Endothelial cell of umbilical vein (primary cell): ENCODE data around the gene TBX19. TPM values are rescaled to one million over a fixed set of nuclear protein-coding genes. Genes with fewer than 3 reads are reported as not detected.

Source experiments
- BruUV-seq: library from RNA; stranded (reverse); fragments of 400-500 nt; replicated peaks from 2 replicates; lab custom pipeline; 2021; lab: Mats Ljungman, UMichigan
- CTCF ChIA-PET: fragments of 300-600, 350-600 bp; sonication (Branson Sonifier 250); formaldehyde crosslinking; loops from one replicate; lab custom pipeline; 2021; ENCODE audit warnings: antibody characterized with exemption, inconsistent platforms; lab: Charles Lee
- POLR2A ChIA-PET: fragments of 300-600, 350-600 bp; sonication (Branson Sonifier 250); formaldehyde crosslinking; loops from one replicate; lab custom pipeline; 2021; ENCODE audit warnings: antibody characterized with exemption, inconsistent platforms; lab: Charles Lee
- DNase-seq: peaks from one replicate; pipeline ENCODE4 v3.0.0-alpha.2; 2011; ENCODE audit warnings: low read depth, low spot score
- FAIRE-seq: peaks from 2 replicates; lab custom pipeline; 2011; peaks lifted over from hg19 to GRCh38; lab: Jason Lieb, UNC
- H2AFZ ChIP-seq: 2 replicates; pipeline ENCODE4 v1.6.0; 2012; ENCODE audit warnings: low read depth, low read length, control low read depth, inconsistent platforms
- H3K27ac ChIP-seq: 2 replicates; pipeline ENCODE4 v1.5.1; 2011; ENCODE audit warnings: low read depth, mild to moderate bottlenecking, control low read depth, low read length, moderate library complexity; ENCODE audit not compliant: insufficient read depth
- H3K27me3 ChIP-seq, 2 experiments: 2 replicates each; pipeline versions ENCODE4 v1.6.0 to v1.6.1; 2011; ENCODE audit warnings: low read length in 2 of 2, mixed read lengths in 1 of 2; ENCODE audit not compliant: control insufficient read depth in 2 of 2, insufficient read depth in 2 of 2
- H3K36me3 ChIP-seq, 2 experiments: 2 replicates in 1 of 2; 3 replicates in 1 of 2; pipeline ENCODE4 v1.5.1; 2011; ENCODE audit warnings: low read length in 2 of 2, mild to moderate bottlenecking in 1 of 2, moderate library complexity in 1 of 2; ENCODE audit not compliant: control insufficient read depth in 2 of 2, insufficient read depth in 2 of 2; ENCODE audit errors: extremely low read depth in 1 of 2
- H3K4me1 ChIP-seq: 3 replicates; pipeline ENCODE4 v1.5.1; 2011; ENCODE audit warnings: mild to moderate bottlenecking, low read length; ENCODE audit not compliant: control insufficient read depth, insufficient read depth; ENCODE audit errors: extremely low read depth
- H3K4me2 ChIP-seq: 2 replicates; pipeline ENCODE4 v1.6.1; 2011; ENCODE audit warnings: low read length, control low read depth, mixed read lengths; ENCODE audit not compliant: insufficient read depth
- H3K4me3 ChIP-seq, 3 experiments: fragments of 200-600 bp in 1 of 3; sonication (generic), shearing (Covaris generic) in 1 of 3; replicated peaks in 1 of 3; 2 replicates each; pipeline ENCODE4 v1.5.1; 2011 to 2016; ENCODE audit warnings: control low read depth in 3 of 3, low read length in 3 of 3, mild to moderate bottlenecking in 2 of 3, inconsistent platforms in 1 of 3, low read depth in 1 of 3, moderate library complexity in 1 of 3; ENCODE audit not compliant: insufficient read depth in 1 of 3
- H3K79me2 ChIP-seq: 2 replicates; pipeline ENCODE4 v1.6.0; 2012; ENCODE audit warnings: low read length, inconsistent platforms; ENCODE audit not compliant: control insufficient read depth, insufficient read depth
- H3K9ac ChIP-seq: replicated peaks from 2 replicates; pipeline ENCODE3; 2011; ENCODE audit warnings: low read length, control low read depth; ENCODE audit not compliant: insufficient read depth; ENCODE audit errors: extremely low read depth
- H3K9me1 ChIP-seq: replicated peaks from 3 replicates; pipeline ENCODE4 v1.6.0; 2011; ENCODE audit warnings: mild to moderate bottlenecking, low read length; ENCODE audit not compliant: control insufficient read depth, insufficient read depth; ENCODE audit errors: extremely low read depth
- H3K9me3 ChIP-seq: replicated peaks from 2 replicates; pipeline ENCODE4 v1.5.1; 2012; ENCODE audit warnings: low read length, inconsistent platforms; ENCODE audit not compliant: control insufficient read depth, insufficient read depth
- H4K20me1 ChIP-seq: replicated peaks from 2 replicates; pipeline ENCODE3; 2011; ENCODE audit warnings: mild to moderate bottlenecking, low read length; ENCODE audit not compliant: control insufficient read depth, insufficient read depth; ENCODE audit errors: extremely low read depth
- EZH2 ChIP-seq: IDR thresholded peaks from 2 replicates; pipeline ENCODE4 v1.6.1; 2012; ENCODE audit warnings: borderline replicate concordance, low read depth, mild to moderate bottlenecking, moderate library complexity, low read length, inconsistent platforms; ENCODE audit not compliant: severe bottlenecking
- FOS ChIP-seq: IDR thresholded peaks from 2 replicates; pipeline ENCODE4 v1.6.1; 2011; ENCODE audit warnings: mild to moderate bottlenecking, low read length, moderate library complexity, borderline replicate concordance; ENCODE audit not compliant: insufficient read depth
- GATA2 ChIP-seq: IDR thresholded peaks from 2 replicates; pipeline ENCODE4 v1.7.0; 2011; ENCODE audit warnings: low read depth, mild to moderate bottlenecking, moderate library complexity, mixed read lengths, low read length; ENCODE audit not compliant: insufficient read length, insufficient read depth
- JUN ChIP-seq: IDR thresholded peaks from 2 replicates; pipeline ENCODE4 v1.6.1; 2011; ENCODE audit warnings: borderline replicate concordance, low read depth; ENCODE audit not compliant: insufficient read length, insufficient read depth
- MYC ChIP-seq: IDR thresholded peaks from one replicate; pipeline ENCODE4 v1.6.1; 2011; ENCODE audit warnings: mild to moderate bottlenecking, low read depth, low read length
- POLR2A ChIP-seq: IDR thresholded peaks from 2 replicates; pipeline ENCODE4 v1.6.1; 2012; ENCODE audit warnings: low read depth, mild to moderate bottlenecking, control low read depth, low read length
- POLR2AphosphoS5 ChIP-seq: IDR thresholded peaks from 2 replicates; pipeline ENCODE4 v1.6.1; 2012; ENCODE audit warnings: low read depth, mild to moderate bottlenecking, control low read depth, low read length, moderate library complexity; ENCODE audit not compliant: insufficient read depth
- dilution Hi-C: fragments of 300-500 bp; cut with MboI; formaldehyde crosslinking; loops from one replicate; pipeline ENCODE4 v1.15.0; 2019; ENCODE audit warnings: low sequenced_read_pairs; ENCODE audit not compliant: extremely low pct_ligation_motif_present
- intact Hi-C: fragments of 100-400 bp; cut with micrococcal nuclease; formaldehyde crosslinking; loops from one replicate; pipeline ENCODE4 v1.10.0; 2022
- polyA plus RNA-seq, 4 experiments: library from polyadenylated mRNA; depleted of rRNA in 3 of 4; stranded (reverse) in 3 of 4; unstranded in 1 of 4; fragments of >200 nt; gene quantifications; 2 replicates each; pipeline versions ENCODE4 v1.2.1 to v1.2.3, GENCODE V29; 2011 to 2012; ENCODE audit warnings: missing spikeins in 1 of 4
- total RNA-seq: library from RNA; stranded (reverse); gene quantifications from 2 replicates; pipeline ENCODE4 v1.2.3, GENCODE V29; 2021
- TF ChIP-seq, protein P1 (sequence below), 2 donors: IDR thresholded peaks; 1 replicate in 1 of 2; 2 replicates in 1 of 2; pipeline ENCODE4 v1.5.1; 2011; ENCODE audit warnings: low read length in 2 of 2, mild to moderate bottlenecking in 2 of 2, moderate library complexity in 2 of 2, control low read depth in 1 of 2, inconsistent platforms in 1 of 2, low read depth in 1 of 2; ENCODE audit not compliant: insufficient read depth in 1 of 2; ENCODE audit errors: extremely low read depth in 1 of 2
- TF ChIP-seq, protein P2 (sequence below): IDR thresholded peaks from 2 replicates; pipeline ENCODE4 v1.6.1; 2011; ENCODE audit not compliant: insufficient read depth, insufficient read length

Gene TBX19
- total and polyA plus RNA-seq, 2 donors (not counting 3 experiments of a cell fraction or from before 2014, with no cell fraction given) = 2.3 to 2.8 TPM

DNA sequence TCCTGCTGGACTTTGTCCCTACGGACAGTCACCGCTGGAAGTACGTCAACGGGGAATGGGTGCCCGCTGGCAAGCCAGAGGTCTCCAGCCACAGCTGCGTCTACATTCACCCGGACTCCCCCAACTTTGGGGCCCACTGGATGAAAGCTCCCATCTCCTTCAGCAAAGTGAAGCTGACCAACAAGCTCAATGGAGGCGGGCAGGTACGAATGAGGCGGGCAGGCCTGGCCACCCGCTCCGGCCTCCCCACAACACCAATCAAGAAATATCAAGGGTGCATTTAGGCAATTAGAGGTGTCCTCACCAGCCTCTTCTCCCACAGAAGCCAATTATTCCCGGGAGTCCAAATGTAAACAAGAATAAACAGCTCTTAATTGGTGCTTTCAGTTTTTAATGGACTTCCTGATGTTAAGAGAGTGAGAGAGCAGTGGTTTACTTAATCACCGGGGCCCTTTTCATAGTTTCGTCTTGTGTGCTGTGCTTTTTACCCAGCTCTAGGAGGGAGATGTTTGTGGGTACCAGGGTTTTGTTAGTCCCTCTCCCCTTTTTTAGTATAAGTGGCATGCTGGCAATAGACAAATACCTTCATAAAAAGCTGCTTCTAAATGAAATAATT, 10.7 kb downstream of the TBX19 start:
- H3K4me1 ChIP-seq = peaks cover 14% of the 10 kb centered on the region
- H3K4me3 ChIP-seq = no peak overlapping the region
- DNase-seq (no peak), FAIRE-seq (no peak)
- no peak overlapping the region for H2AFZ ChIP-seq
- no peak overlapping the region for H3K27ac ChIP-seq
- no peak overlapping the region for H3K4me2 ChIP-seq
- ChIA-PET POLR2A (no interaction called here), CTCF (interaction anchor here (1.7 to 2.6 kb wide), 3 partner anchors 11 to 56 kb away, joined by 6 to 7 read pairs (median 7); no protein-coding TSS in a partner anchor)
- BruUV-seq = no TSS peak
- H3K27me3 ChIP-seq = no peaks in the 10 kb centered on the region
- TF ChIP-seq JUN (no peak), FOS (no peak), GATA2 (no peak), POLR2AphosphoS5 (no peak)
- H3K9me1 ChIP-seq = no peaks in the 10 kb centered on the region
- no peaks in the 10 kb centered on the region for H3K36me3 ChIP-seq
- intact Hi-C loops (no loop called here), dilution Hi-C loops (no loop called here)
- no peaks in the 10 kb centered on the region for H3K9me3 ChIP-seq
- no peaks in the 10 kb centered on the region for H4K20me1 ChIP-seq
- H3K9ac ChIP-seq = no peak overlapping the region
- H3K79me2 ChIP-seq = no peaks in the 10 kb centered on the region

DNA sequence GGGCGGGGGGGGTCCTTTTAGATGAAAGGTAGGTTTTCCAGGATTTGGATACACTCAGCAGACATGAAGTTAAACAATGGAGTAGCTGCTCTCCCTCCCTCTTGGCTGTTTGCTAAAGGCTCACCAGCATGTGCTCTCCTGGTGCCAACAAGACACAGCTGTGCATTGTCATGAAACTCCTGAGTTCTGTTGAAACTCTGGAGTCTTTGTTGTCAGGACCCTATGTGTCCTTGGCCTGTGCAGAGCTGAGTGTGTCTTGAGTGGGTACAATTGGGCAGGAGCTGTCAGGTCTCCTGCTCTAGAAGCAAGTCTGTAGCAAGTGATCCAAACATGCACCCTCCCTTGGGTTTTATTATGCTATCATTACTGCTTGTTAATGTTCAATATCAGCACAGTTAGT, 12.7 kb downstream of the TBX19 start:
- Histone ChIP-seq H3K4me3 (no peak overlapping the region), H3K27me3 (no peaks in the 10 kb centered on the region), H3K9me3 (no peaks in the 10 kb centered on the region), H3K36me3 (no peaks in the 10 kb centered on the region), H3K27ac (no peak overlapping the region), H2AFZ (no peak overlapping the region), H3K9ac (no peak overlapping the region), H3K4me1 (no peaks in the 10 kb centered on the region), H3K79me2 (no peaks in the 10 kb centered on the region), H3K4me2 (no peak overlapping the region), H4K20me1 (no peaks in the 10 kb centered on the region), H3K9me1 (no peaks in the 10 kb centered on the region)
- POLR2A ChIA-PET = interaction anchor here (0.7 kb wide), 1 partner anchor 846 kb away, joined by 8 read pairs; no protein-coding TSS in a partner anchor
- DNase-seq (no peak), FAIRE-seq (no peak)
- dilution Hi-C loops = no loop called here
- TF ChIP-seq POLR2A (no peak), EZH2 (no peak), FOS (no peak), MYC (no peak), GATA2 (no peak), POLR2AphosphoS5 (no peak), JUN (no peak)
- TF ChIP-seq, protein P1, sequence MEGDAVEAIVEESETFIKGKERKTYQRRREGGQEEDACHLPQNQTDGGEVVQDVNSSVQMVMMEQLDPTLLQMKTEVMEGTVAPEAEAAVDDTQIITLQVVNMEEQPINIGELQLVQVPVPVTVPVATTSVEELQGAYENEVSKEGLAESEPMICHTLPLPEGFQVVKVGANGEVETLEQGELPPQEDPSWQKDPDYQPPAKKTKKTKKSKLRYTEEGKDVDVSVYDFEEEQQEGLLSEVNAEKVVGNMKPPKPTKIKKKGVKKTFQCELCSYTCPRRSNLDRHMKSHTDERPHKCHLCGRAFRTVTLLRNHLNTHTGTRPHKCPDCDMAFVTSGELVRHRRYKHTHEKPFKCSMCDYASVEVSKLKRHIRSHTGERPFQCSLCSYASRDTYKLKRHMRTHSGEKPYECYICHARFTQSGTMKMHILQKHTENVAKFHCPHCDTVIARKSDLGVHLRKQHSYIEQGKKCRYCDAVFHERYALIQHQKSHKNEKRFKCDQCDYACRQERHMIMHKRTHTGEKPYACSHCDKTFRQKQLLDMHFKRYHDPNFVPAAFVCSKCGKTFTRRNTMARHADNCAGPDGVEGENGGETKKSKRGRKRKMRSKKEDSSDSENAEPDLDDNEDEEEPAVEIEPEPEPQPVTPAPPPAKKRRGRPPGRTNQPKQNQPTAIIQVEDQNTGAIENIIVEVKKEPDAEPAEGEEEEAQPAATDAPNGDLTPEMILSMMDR (IDR thresholded peaks at IDR 0.05; ENCODE audit: extremely low read depth in 1 of 2, insufficient read depth in 1 of 2, low read depth in 1 of 2, low read length in 2 of 2) = no peak
- TF ChIP-seq, protein P2, sequence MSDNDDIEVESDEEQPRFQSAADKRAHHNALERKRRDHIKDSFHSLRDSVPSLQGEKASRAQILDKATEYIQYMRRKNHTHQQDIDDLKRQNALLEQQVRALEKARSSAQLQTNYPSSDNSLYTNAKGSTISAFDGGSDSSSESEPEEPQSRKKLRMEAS = no peak
- BruUV-seq = no TSS peak
- intact Hi-C loops = no loop called here
- CTCF ChIA-PET = no interaction called here
